ENCODE results near the gene GPR37.
A peak's percentile ranks its signal among the peaks of the same experiment; 100 is the strongest.

The GPR37 gene

DNA sequence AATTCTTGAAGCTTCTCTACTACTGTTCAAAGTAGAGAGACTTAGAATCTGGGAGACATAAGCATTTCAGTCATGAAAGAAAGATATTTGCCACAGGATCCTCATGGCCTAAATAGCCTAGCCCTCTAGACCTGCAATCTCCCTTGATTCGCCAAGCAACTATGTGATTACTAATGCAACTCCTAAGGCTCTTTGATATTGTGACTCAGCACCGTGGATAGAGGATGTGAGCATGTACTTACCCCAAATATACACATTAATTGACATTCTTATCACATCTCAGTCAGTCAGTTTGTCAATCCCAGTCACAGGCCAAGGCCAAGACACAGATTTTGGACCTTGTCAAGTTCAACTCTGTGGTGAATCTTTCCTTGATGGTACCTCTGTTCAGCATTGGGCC is 42.6 kb downstream of the GPR37 start:
- DNase-seq = no peak

DNA sequence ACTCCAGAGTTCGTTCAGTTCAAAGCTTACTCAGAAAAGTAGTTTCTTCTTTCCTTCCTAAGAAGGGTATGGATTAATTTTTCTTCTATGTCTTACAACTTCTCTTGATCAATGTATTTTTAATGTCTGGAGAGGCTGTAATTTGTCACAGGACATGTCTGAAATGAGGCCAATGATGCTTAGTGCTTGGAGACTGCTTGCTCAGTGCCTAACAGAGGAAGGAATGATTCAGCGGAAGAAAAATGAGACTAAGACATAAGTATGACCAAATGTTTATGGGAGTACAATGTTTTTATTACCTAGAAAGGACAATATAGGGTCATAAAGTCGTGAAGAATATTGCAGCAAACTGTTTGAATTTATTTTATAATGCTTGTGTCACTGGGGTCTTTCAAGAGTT is 43.3 kb downstream of the GPR37 start:
- no peak for DNase-seq

DNA sequence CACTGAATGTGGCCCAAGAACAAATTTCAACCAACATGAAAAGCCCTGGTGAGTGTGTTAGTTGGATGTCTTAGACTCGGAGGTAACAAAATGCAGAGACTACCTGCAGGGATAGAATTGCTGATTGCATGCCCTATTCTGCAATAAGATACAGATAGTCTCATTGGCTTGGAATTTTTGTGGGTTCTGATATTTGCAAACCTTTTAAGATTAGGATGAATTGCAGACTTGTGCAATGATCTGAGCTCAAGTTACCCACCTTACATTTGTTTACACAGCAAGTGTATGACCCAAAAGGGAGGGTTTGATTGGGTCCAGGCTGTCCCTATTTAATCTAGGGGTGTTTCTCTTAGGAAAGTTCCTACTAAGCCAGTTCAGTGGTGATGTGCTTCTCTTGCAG is 45.4 kb downstream of the GPR37 start:
- no peak for DNase-seq

DNA sequence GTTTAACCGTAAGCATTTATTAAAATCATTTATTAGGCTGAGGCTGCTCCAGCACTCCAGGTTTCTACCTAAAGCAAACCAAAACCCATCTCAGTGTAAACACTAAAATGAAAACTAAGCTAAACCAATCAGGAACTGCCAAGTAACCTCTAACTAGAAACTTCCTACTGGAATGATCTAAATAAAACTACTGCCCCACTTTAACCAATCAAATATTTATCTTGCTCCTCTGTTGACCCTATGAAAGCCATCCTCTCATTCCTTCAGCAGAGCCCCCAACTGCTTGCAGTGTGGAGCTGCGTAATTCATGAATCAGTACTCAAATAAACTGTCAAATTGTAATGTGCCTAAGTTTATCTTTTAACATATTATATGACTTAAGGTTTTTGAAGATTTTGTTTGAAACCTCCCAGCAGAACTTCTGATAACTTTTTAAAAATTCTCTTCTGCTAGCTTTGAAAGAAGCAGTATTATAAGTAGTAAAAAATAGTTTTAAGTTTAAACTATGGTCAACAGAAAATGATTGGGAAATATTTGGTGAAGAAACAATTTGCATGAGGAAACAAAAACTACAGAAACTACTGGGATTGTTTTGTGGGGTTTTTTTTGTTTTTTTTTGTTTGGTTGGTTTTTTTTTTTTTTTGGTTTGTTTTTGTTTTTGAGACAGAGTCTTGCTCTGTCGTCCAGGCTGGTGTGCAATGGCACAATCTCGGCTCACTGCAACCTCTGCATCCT is 47.4 kb downstream of the GPR37 start:
- no peak for DNase-seq

DNA sequence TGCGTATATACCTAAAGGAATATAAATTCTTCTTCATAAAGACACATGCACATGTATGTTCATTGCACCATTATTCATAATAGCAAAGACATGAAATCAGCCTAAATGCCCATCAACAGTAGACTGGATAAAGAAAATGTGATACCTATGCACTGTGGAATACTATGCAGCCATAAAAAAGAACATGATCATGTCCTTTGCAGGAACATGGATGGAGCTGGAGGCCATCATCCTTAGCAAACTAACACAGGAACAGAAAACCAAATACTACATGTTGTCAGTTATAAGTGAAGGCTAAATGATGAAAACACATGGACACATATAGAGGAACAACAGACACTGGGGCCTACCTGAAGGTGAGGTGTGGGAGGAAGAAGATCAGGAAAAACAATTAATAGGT is 48.7 kb downstream of the GPR37 start:
- DNase-seq = no peak

DNA sequence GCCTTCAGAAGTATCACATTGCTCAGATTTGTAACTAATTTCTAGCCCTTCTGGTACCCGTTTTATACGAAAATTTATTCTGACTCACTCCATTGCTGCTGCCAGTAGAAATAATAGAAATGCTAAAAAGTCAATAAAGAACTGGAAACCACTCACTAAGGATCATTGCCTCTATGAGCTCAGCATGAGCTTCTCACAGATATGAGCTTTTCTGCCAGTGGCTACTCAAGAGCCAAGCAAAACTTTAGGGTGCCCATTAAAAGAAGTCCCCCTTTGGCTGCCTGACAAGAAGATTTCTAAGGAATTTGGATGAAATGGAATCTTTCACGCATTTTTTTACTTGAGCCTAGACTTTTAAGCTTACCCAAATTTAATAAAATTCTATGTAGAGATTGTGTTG is 52.5 kb downstream of the GPR37 start:
- no peak for DNase-seq

DNA sequence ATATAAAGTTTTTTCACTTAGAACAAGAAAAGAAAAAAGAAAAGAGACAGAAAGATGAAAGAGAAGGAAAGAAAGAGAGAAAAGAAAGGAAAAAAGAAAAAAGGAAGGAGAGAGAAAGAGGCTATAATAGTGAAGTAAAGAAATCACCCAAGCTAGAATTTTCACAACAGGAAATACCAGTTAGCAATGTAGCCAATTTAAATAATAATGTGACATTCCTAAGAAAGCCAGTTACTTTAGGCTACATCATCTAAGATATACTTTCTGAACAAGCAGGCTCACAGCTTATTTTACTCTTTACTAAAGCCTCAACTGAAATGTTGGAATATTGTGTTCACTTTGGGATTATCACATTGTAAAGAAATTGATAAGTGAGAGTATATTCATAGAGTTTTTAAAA is 53.6 kb downstream of the GPR37 start:
- DNase-seq = no peak

DNA sequence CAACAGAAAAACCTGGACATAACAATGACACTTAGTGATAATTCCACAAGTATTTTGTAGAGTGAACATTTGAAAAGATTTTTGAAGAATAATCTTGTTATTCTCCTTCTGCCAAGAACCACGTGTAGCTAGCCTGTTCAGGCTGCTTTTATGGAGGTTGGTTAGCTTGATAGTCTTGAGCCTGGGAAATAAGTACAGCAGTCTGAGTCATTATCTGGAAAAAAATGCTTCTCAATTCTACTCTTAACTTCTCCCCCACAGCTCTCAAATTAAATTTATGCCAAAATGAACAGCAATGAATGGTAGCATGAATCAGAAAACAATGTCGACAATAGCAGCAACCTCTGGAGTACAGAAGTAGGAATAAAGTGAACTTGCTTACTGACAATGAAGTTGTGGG is 63.2 kb downstream of the GPR37 start:
- no peak for DNase-seq

DNA sequence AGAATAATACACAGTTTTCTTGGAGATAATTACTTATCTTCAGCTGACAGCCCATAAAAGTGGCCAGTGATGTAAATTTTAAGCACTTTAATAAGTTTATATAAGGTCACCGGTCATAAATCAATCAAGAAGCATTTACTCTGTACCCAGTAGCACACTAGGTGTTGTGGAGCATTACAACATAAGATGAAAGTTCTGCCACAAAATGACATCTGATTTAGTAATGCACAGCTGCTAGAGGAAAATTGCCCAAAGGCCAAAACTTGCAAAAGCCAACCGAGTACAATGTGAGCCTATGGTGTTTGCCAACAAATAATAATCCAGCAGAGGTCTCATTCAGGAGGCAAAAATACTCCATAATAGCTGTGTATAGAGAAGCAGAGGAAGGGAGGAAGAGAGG is 63.6 kb downstream of the GPR37 start:
- DNase-seq = peak; percentile 31

DNA sequence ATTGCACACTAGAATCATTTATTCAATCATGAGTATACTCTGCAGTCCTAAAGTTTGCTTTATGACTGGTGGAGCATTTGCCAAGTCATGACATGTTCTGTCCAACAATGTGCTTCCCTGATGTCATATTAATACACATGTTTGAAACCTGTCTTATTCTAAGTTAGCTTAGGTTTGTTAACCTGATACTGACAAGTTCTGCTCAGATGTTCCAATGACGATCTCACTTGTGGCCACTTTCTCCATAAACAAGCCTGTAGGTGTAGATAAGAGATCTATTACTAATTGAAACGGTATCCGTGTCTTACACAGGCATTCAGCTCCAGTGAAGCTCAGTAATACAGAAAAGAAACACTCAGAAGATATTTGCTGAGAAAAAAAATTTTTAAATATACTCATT is 64.9 kb downstream of the GPR37 start:
- no peak for DNase-seq

DNA sequence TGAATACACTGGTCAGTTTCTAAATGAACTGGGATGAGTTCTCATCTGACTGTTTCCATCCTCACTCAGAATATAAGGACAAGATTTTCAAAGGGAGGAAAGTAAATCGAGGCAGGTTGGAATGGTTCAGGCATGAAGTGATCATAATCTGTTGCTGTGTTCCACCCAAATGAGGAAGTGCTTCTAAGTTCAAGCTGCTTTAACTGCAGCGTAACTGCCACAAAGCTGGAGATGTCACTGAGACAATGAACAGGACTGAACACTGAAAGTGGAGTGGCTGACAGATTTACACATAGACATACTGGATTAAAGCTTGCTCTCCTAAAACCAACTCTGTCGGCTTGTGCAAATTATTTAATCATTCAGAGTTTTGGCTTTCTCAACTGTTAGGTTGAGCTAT is 66.6 kb downstream of the GPR37 start:
- no peak for DNase-seq

DNA sequence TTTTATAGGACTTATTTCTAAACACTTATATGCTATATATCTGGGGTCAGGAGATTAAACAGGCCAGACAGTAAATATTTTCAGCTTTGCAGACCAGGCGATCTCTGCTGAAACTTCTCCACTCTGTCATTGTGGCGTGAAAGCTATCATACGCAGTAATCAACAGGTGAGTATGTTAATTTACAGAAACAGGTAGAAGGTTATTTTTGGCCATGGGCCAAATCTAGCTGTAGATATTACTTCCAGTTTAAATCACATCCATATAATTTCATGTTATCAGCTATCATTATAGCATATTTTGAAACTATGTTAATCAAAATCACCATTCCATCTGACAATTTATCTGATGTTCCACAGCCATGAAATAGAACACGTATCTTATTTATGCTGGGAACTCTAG is 67.8 kb downstream of the GPR37 start:
- no peak for DNase-seq

Data from NCI-H82 (cell line).